Activated CD8-positive, alpha-beta T cell treated with anti-CD3 and anti-CD28 coated beads for 36 hours (primary cell): Measurements from ENCODE around the gene TPM2. TPM values are rescaled to one million over a fixed set of nuclear protein-coding genes. Genes with fewer than 3 reads are reported as not detected.
A peak's percentile ranks its signal among the peaks of the same experiment; 100 is the strongest.

Experiments used
- ATAC-seq: fragments of 200-7000 bp; cut with Tn5 transposase; one replicate; pipeline ENCODE4 v1.10.0; 2021; ENCODE audit warnings: mild to moderate bottlenecking, moderate library complexity
- CTCF ChIA-PET: fragments of 350-600 bp; sonication (Branson Sonifier 250); formaldehyde crosslinking; loops from one replicate; lab custom pipeline; 2021; ENCODE audit warnings: antibody characterized with exemption; lab: Charles Lee
- POLR2A ChIA-PET: fragments of 350-600 bp; sonication (Branson Sonifier 250); formaldehyde crosslinking; loops from one replicate; lab custom pipeline; 2021; ENCODE audit warnings: antibody characterized with exemption; lab: Charles Lee
- DNase-seq: peaks from one replicate; pipeline ENCODE4 v3.0.0-alpha.2; 2020
- H3K27ac Mint-ChIP-seq: one replicate; pipeline ENCODE4 v1.8.0; 2021; ENCODE audit warnings: mild to moderate bottlenecking, mixed read lengths
- H3K27me3 Mint-ChIP-seq: one replicate; pipeline ENCODE4 v1.8.0; 2021; ENCODE audit warnings: mixed read lengths
- H3K36me3 Mint-ChIP-seq: one replicate; pipeline ENCODE4 v1.8.0; 2021; ENCODE audit warnings: low read depth, mixed read lengths
- H3K4me1 Mint-ChIP-seq: one replicate; pipeline ENCODE4 v1.8.0; 2021; ENCODE audit warnings: low read depth, mixed read lengths
- H3K4me3 Mint-ChIP-seq: one replicate; pipeline ENCODE4 v1.8.0; 2021; ENCODE audit warnings: mild to moderate bottlenecking, moderate library complexity, mixed read lengths
- H3K9me3 Mint-ChIP-seq: one replicate; pipeline ENCODE4 v1.8.0; 2021; ENCODE audit warnings: mixed read lengths
- intact Hi-C: fragments of 100-400 bp; cut with micrococcal nuclease; formaldehyde crosslinking; loops from one replicate; pipeline ENCODE4 v1.10.0; 2022
- total RNA-seq, 2 experiments: library from RNA; stranded (reverse); gene quantifications; one replicate each; pipeline ENCODE4 v1.2.3, GENCODE V29; 2021
- TF ChIP-seq, protein P1 (sequence below): fragments of 200-600 bp; IDR thresholded peaks from one replicate; pipeline ENCODE4 v1.8.0; 2022; ENCODE audit warnings: antibody characterized with exemption, mild to moderate bottlenecking

TPM2 gene
- total RNA-seq, 2 experiments from 2014 or later = 4.8 to 5.3 TPM

DNA sequence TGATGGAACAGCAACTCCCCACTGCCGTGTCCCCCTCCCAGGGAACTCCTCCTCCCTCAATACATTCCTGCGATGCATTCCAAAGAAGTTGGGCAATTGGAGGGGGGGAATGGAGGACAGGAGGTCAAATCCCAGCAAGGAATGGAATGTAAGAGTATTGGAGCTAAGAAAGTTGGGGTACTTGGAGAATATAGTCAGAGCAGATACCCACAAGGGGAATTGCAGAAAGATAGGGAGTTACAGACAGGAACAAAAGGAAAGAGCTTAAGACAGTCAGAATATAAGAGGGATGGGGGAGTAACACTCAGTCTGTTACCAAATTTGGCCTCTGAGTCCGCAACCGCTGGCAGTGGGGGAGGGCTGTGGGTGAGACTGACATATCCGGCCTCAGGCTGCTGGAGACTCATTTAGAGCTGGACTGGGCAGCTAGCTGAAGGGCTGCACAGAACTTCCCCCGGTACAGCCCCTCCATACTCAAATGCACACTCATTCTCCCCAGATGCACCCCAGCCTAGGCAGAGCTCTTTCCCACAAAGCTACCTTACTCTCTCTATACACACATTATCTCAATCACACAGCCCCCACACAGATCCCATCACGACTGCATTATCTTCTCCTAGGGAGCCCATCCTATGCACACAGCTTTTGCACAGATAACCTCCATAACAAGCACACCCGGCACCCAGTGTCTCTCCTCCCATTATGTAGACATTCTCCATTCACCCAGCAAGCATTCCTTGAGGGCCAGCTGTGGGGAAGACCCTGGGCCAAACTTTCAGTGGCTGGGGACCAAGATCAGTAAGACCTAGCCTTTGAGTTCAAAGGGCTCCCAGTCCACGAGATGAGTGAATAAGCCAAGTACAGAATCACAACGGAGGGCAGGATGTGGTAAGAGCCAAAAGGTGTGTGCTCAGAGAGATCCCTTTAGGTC, 38.6 kb upstream of the TPM2 start:
- Mint-ChIP-seq H3K27me3 (no peaks in the 10 kb centered on the region), H3K4me1 (peaks cover 14% of the 10 kb centered on the region), H3K36me3 (peaks cover 25% of the 10 kb centered on the region), H3K4me3 (no peak overlapping the region), H3K27ac (no peak overlapping the region), H3K9me3 (no peaks in the 10 kb centered on the region)
- intact Hi-C loops = loop anchor here (5.0 kb wide), 1 partner anchor 71 kb away; the partner anchor contains the start of genes CCDC107 and RMRP
- TF ChIP-seq, protein P1, sequence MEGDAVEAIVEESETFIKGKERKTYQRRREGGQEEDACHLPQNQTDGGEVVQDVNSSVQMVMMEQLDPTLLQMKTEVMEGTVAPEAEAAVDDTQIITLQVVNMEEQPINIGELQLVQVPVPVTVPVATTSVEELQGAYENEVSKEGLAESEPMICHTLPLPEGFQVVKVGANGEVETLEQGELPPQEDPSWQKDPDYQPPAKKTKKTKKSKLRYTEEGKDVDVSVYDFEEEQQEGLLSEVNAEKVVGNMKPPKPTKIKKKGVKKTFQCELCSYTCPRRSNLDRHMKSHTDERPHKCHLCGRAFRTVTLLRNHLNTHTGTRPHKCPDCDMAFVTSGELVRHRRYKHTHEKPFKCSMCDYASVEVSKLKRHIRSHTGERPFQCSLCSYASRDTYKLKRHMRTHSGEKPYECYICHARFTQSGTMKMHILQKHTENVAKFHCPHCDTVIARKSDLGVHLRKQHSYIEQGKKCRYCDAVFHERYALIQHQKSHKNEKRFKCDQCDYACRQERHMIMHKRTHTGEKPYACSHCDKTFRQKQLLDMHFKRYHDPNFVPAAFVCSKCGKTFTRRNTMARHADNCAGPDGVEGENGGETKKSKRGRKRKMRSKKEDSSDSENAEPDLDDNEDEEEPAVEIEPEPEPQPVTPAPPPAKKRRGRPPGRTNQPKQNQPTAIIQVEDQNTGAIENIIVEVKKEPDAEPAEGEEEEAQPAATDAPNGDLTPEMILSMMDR = no peak
- CTCF ChIA-PET = interaction anchor here (0.9 to 14.0 kb wide), 21 partner anchors 8 to 119 kb away, joined by 3 to 170 read pairs (median 4); partner anchors contain the start of genes ARHGEF39, CCDC107, RMRP and TPM2
- DNase-seq (peak; percentile 85), ATAC-seq (peak; percentile 14)
- POLR2A ChIA-PET = interaction anchor here (0.6 to 2.8 kb wide), 13 partner anchors 10 to 108 kb away, joined by 3 to 13 read pairs (median 4); partner anchors contain the start of genes CCDC107, GBA2, RGP1 and RMRP

DNA sequence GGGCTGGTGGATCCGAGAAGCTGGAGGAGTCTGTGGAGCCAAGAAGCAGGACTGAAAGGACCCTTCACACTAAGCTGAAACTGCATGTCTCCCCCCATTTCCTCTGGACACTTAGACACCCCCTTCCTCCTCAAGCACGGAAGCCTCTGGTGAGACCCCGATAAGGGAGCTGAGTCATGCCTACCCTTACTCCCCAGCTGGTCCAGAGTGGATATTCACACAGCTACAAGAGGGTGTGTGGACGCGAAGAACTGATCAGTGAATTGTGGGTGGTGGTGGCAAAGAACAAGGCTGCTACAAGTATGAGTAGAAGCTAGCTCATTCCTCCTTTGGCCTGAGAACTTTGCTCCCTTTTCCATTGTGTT, 37.9 kb upstream of the TPM2 start:
- H3K27me3 Mint-ChIP-seq = no peaks in the 10 kb centered on the region
- no peak overlapping the region for H3K4me3 Mint-ChIP-seq
- POLR2A ChIA-PET = interaction anchor here (0.5 to 2.8 kb wide), 11 partner anchors 11 to 645 kb away, joined by 3 to 13 read pairs (median 4); partner anchors contain the start of genes CCDC107, GBA2, RGP1 and RMRP
- H3K9me3 Mint-ChIP-seq = no peaks in the 10 kb centered on the region
- ATAC-seq (no peak), DNase-seq (no peak)
- peaks cover 9% of the 10 kb centered on the region for H3K4me1 Mint-ChIP-seq
- intact Hi-C loops = loop anchor here (5.0 kb wide), 1 partner anchor 70 kb away; the partner anchor contains the start of genes CCDC107 and RMRP
- H3K36me3 Mint-ChIP-seq = peaks cover 25% of the 10 kb centered on the region
- TF ChIP-seq, protein P1 = no peak
- no peak overlapping the region for H3K27ac Mint-ChIP-seq
- CTCF ChIA-PET = interaction anchor here (0.6 to 14.0 kb wide), 18 partner anchors 7 to 229 kb away, joined by 3 to 170 read pairs (median 4); partner anchors contain the start of genes ARHGEF39, CCDC107, RMRP and TPM2

DNA sequence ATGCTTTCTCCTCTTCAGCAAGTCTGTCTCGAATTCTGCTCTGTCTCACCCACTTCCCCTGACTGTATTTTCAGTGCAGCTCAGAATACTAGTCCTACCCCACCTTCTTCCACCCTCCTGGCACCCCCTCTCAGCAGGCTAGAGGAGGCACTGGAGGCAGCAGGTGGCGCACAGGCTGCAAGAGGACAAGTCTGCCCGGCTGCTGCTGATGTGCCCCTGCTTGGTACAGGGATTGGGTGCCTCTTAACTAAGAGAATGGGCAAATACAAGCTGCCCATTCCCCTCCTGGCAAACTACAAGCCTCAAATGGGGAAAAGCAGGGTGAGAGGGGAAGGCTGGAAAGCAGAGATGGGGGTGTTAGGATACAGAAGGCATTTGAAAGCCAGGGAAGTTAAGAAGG, 37.2 kb upstream of the TPM2 start:
- Mint-ChIP-seq H3K9me3 (no peaks in the 10 kb centered on the region), H3K4me3 (peak overlapping the region; percentile 6), H3K4me1 (peaks cover 9% of the 10 kb centered on the region), H3K27me3 (no peaks in the 10 kb centered on the region), H3K27ac (peak overlapping the region; percentile 72), H3K36me3 (peaks cover 30% of the 10 kb centered on the region)
- POLR2A ChIA-PET = interaction anchor here (0.6 to 2.8 kb wide), 5 partner anchors 10 to 462 kb away, joined by 3 to 13 read pairs (median 4); partner anchors contain the start of genes CCDC107 and RMRP
- peak; percentile 69 for DNase-seq
- intact Hi-C loops = loop anchor here (5.0 kb wide), 1 partner anchor 70 kb away; the partner anchor contains the start of genes CCDC107 and RMRP
- TF ChIP-seq, protein P1 = peak; percentile 25
- CTCF ChIA-PET = interaction anchor here (0.6 to 14.0 kb wide), 15 partner anchors 9 to 228 kb away, joined by 3 to 170 read pairs (median 5); partner anchors contain the start of genes ARHGEF39, CCDC107, RMRP and TPM2
- ATAC-seq = peak; percentile 46

DNA sequence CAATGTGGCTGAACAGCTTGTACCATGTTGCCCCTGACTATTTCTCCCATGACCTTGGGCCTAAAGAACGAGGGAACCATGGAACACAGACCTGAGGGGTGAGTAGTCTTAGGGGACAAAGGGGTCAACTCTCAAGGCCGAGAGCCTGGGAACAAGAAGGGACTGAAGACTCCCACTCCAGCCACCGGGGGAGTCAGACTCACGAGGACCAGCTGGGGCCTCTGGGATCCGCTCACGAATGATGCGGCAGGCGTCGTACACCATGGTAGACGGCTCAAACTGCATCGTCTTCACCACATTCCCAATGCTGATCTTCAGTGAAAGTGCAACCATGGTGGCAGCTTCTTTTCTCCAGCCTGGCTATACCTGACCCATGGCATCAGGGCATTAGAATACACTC, 35.6 kb upstream of the TPM2 start:
- ATAC-seq (no peak), DNase-seq (no peak)
- ChIA-PET POLR2A (no interaction called here), CTCF (interaction anchor here (0.5 to 14.0 kb wide), 4 partner anchors 32 to 229 kb away, joined by 3 to 170 read pairs (median 4); partner anchors contain the start of genes CCDC107, RMRP and TPM2)
- TF ChIP-seq, protein P1 = no peak
- no peak overlapping the region for H3K4me3 Mint-ChIP-seq
- H3K27ac Mint-ChIP-seq = no peak overlapping the region
- no peaks in the 10 kb centered on the region for H3K27me3 Mint-ChIP-seq
- H3K36me3 Mint-ChIP-seq = peaks cover 35% of the 10 kb centered on the region
- intact Hi-C loops = loop anchor here (5.0 kb wide), 1 partner anchor 68 kb away; the partner anchor contains the start of genes CCDC107 and RMRP
- H3K4me1 Mint-ChIP-seq = peaks cover 4% of the 10 kb centered on the region
- H3K9me3 Mint-ChIP-seq = no peaks in the 10 kb centered on the region
